ENCODE results near the gene DPP6. TPM values are rescaled to one million over a fixed set of nuclear protein-coding genes. Genes with fewer than 3 reads are reported as not detected.
"Not testable (repeated sequence)": the region's sequence is repeated elsewhere in the genome, so short reads cannot be mapped to it uniquely, and the experiment has no call there.

Gene DPP6
- total RNA-seq, 1 experiment from 2014 or later = not detected

DNA sequence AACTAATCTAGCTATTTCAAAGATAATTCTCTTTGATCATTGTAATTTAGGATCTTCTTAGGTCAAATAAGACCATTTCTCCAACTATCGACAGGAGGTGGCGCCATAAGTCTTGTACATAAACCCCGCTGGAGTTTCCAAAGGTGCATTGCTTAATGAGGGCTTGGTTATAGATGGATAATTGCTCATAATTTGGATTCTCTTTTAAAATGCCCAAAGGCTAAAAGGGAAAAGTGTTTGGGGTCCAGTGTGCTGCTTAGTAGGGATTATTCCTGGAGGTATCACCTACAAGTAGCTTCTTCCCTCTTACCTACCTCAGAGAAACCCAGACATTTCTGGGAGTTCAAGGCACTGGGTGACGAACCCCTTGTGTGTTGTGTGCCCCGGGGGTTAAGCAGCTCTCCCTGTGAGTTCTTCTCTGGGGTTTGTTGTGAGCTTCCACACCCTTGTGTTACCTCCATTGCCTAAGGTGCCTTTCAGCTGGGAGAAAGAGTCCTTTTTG, 875.5 kb downstream of the DPP6 start:
- peak; percentile 95 for DNase-seq (ENCODE audit: low spot score)

DNA sequence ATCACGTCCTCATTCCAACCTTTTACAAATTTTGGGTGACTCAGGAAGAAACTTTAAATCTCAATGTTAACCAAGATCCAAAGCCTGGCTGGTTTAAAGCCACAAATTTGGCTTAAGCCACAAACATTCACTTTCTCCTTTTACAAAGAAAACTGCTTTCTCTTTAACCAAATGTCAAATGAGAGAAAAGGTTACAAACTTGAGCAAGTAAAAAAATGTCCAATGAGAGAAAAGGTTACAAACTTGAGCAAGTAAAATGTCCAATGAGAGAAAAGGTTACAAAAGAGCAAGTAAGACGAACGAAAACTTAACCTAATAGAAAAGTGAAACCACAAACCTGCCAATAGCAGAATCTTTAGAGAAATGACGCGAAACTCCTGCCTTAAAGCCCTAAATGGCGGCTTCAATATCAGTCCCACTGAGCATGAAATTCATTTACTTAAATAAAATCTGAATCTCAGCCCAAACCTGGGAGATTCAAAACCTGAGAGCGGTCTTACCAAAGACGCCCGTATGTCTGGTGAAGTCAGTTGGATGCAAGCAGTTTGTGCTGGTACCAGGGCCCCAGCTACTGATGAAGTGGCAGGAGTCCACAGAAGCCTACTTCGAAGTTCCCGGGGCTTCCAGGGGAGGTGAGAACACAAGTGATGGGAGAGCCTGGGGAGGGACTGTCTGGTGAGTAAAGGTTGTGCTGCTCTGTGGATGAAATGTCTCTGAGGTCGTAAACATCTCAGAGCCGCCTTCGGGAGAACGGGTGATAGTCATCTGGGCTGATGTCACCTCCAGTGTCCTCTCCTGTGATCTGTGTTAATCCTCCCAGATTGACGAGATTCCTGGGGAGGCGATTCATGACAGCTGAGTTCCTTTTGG, 876.2 kb downstream of the DPP6 start:
- DNase-seq (ENCODE audit: low spot score) = peak; percentile 97

DNA sequence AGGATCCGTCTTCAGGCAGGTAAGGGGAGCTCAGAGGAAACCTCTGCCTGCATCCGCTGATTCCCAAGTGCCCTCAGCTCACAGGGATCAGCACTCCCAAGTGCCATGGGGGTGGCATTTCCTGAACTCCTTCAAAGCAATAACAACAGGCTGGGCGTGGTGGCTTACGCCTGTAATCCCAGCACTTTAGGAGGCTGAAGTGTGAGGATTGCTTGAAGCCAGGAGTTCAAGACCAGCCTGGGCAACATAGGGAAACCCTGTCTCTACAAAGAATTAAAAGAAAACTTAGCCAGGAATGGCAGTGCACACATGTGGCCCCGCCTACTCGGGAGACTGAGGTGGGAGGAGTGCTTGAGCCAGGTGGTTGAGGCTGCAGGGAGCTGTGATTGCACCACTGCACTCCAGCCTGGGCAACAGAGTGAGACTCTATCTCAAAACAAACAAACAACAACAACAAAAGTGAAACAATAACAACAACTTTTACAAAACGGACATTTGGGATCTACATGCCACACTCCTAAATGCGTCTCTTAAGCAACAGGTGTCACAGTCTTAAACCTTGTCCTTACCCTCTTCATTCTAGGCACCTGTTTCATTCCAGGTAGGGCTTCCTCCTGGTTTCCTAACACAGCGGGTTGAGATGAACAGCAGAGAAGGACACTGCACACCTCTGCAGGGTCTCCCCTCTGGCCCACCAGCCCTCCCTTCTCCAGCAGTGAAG, 877.0 kb downstream of the DPP6 start:
- DNase-seq (ENCODE audit: low spot score) = no peak

DNA sequence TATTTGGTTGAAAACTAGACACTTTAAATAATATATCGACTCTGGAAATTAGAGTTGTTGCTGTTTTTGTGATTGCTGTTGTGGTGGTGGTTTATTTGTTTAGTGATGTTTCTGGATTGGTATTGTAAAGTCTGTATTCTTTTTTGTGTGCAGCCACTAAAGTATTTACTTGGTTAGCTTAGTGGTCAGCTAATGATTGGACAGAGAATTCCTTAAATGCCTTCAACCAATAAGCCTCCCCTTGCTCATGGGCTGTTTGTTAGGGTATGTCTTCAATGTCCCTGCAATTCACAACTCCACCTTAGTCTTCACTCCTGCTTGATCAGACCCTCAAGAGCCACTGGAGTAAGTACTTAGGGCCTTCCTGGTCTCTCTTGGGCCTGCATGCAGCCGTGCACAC, 879.7 kb downstream of the DPP6 start:
- DNase-seq (ENCODE audit: low spot score) = no peak

DNA sequence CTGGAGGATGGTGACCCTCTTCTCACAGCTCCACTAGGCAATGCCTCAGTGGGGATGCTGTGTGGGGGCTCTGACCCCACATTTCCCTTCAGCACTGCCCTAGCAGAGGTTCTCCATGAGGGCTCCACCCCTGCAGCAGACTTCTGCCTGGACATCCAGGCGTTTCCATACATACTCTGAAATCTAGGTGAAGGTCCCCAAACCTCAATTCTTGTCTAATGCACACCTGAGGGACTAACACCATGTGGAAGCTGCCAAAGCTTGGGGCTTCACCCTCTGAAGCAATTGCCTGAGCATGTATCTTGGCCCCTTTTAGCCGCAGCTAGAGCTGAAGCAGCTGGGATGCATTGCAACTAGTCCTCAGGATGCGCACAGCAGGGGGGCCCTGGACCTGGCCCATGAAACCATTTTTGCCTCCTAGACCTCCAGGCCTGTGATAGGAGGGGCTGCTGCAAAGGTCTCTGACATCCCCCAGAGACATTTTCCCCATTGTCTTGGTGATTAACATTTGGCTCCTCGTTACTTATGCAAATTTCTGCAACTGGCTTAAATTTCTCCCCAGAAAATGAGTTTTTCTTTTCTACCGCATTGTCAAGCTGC, 882.3 kb downstream of the DPP6 start:
- not testable (repeated sequence) for DNase-seq (ENCODE audit: low spot score)

DNA sequence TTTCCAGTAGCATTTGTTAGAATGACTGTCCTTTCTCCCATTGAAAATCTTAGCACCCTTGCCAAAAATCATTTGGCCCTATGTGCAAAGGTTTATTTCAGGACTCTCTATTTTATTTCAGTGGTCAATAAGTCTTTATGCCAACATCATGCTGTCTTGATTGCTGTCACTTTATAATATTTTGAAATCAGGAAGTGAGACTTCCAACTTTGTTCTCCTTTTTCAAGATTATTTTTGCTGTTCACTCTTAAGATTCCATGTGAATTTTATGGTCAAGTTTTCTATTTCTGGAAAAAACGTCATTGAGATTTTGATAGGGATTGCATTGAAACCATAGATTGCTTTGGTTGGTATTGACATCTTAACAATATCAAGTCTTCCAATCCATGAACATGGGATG, 885.6 kb downstream of the DPP6 start:
- DNase-seq (ENCODE audit: low spot score) = no peak

DNA sequence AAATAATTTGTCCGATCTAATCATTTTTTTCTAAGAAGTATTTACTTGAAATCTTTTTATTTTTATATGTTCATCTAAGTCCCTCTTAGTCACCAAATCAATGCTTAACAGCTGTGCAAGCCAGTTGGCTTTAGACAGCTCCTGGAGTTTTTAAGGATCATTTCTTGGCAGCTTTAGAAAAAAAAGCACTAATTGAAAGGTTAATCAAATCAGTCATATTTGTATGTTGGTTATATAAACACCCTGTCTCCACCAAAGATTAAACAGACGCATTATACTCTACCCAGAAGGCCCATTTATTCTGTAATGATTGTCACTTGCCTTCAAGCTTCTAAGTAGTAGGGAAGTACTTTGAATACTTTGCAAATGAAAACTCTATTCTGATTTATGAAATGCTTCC, 890.5 kb downstream of the DPP6 start:
- DNase-seq (ENCODE audit: low spot score) = no peak

Measured in HT-29 (cell line).